ENCODE results near the gene MSRB1. TPM values are rescaled to one million over a fixed set of nuclear protein-coding genes. Genes with fewer than 3 reads are reported as not detected.
"Not testable (repeated sequence)": the region's sequence is repeated elsewhere in the genome, so short reads cannot be mapped to it uniquely, and the experiment has no call there.

The MSRB1 gene
- total RNA-seq, 1 donor from 2014 or later = 16.6 TPM

DNA sequence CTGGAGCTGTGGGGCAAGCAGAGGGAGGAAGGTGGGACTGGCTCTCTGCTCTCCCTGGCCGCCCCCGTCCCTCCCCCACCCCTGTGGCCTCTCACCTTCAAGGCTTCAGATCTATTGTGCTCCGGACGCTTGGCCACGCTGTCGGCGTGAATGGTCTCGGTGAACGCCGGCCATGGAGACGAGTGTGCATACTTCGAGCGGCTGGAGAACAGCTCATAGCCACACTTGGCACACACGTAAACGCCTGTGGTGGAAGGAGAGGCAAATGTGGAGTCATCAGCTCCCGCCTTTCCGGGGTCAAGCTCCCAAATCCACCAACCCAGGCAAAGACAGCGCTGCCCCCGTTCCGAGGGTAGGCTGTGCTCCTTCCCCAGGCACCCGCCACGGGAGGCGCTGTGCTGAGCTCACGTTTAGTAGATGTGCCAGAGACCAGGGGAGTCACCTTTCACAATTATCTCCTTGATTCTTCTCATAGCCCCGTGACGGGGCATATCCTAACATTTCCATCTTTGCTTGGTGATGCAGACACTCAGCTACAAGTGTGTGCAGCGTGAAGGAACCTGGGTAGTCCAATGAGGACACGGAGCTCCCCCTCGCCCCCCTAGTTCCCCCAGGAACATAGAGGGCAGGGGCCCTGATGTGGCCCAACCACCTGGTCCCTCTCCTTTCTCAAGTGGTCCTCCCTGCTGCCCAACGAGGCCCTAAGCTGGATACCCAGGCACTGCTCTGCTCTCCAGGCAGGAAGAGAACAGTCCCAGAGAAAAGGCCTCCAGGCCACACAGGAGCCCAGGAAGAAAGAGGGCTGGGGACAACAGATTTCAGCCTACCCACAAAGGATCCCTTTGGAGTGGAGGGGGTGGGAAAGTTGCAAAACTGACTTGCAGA is 1.6 kb downstream of the MSRB1 start:
- ATAC-seq (ENCODE audit: low read depth) (no peak), DNase-seq (no peak)
- peak overlapping the region; percentile 87 for H3K4me3 Mint-ChIP-seq
- H3K27me3 Mint-ChIP-seq = no peaks in the 10 kb centered on the region
- peaks cover 21% of the 10 kb centered on the region for H3K36me3 Mint-ChIP-seq (ENCODE audit: low read depth)
- H3K4me1 Mint-ChIP-seq = peaks cover 30% of the 10 kb centered on the region
- TF ChIP-seq CTCF (IDR thresholded peaks at IDR 0.05) = no peak
- CTCF ChIA-PET = no interaction called here
- H3K27ac Mint-ChIP-seq = peak overlapping the region; percentile 18
- POLR2A ChIA-PET = interaction anchor here (0.9 to 2.6 kb wide), 4 partner anchors 20 to 214 kb away, joined by 4 to 16 read pairs (median 10); partner anchors contain the start of genes RPS2, TBL3 and TRAF7
- intact Hi-C loops (cut with micrococcal nuclease) = loop anchor here (2.0 kb wide), 1 partner anchor 13 kb away; no protein-coding TSS in a partner anchor
- H3K9me3 Mint-ChIP-seq = no peaks in the 10 kb centered on the region

- peaks cover 30% of the 10 kb centered on the region for H3K4me1 Mint-ChIP-seq
- no peak overlapping the region for H3K27ac Mint-ChIP-seq
Observed at GRCh38 chr16:1940273-1941161, 2.5 kb downstream of the MSRB1 start.

DNA sequence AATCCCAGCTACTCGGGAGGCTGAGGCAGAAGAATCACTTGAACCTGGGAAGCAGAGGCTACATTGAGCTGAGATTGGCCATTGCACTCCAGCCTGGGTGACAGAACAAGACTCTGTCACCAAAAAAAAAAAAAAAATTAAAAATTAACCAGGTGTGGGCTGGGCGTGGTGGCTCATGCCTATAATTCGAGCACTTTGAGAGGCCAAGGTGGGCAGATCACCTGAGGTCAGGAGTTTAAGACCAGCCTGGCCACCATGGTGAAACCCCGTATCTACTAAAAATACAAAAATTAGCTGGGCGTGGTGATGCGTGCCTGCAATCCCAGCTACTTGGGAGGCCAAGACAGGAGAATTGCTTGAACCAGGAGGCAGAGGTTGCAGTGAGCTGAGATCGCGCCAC is 3.2 kb downstream of the MSRB1 start:
- H3K4me3 Mint-ChIP-seq; ATAC-seq (ENCODE audit: low read depth); CTCF ChIA-PET; intact Hi-C loops (cut with micrococcal nuclease); H3K27ac Mint-ChIP-seq; H3K9me3 Mint-ChIP-seq; H3K27me3 Mint-ChIP-seq; DNase-seq: not testable (repeated sequence)
- Mint-ChIP-seq H3K36me3 (ENCODE audit: low read depth) (peaks cover 21% of the 10 kb centered on the region), H3K4me1 (peaks cover 30% of the 10 kb centered on the region)
- POLR2A ChIA-PET = interaction anchor here (0.6 to 1.9 kb wide), 3 partner anchors 9 to 215 kb away, joined by 6 to 9 read pairs (median 7); partner anchors contain the start of genes FAHD1 and TRAF7

More at GRCh38 chr16:1940273-1941161, 2.5 kb downstream of the MSRB1 start:
- DNase-seq (no peak), ATAC-seq (ENCODE audit: low read depth) (no peak)
- no peaks in the 10 kb centered on the region for H3K9me3 Mint-ChIP-seq
- H3K36me3 Mint-ChIP-seq (ENCODE audit: low read depth) = peaks cover 21% of the 10 kb centered on the region
- no peaks in the 10 kb centered on the region for H3K27me3 Mint-ChIP-seq
- no peak for TF ChIP-seq CTCF (IDR thresholded peaks at IDR 0.05)
- intact Hi-C loops (cut with micrococcal nuclease) = no loop called here
- POLR2A ChIA-PET = interaction anchor here (0.6 to 2.1 kb wide), 4 partner anchors 8 to 215 kb away, joined by 4 to 16 read pairs (median 8); partner anchors contain the start of genes RPS2 and TRAF7
- CTCF ChIA-PET = no interaction called here
- no peak overlapping the region for H3K4me3 Mint-ChIP-seq

DNA sequence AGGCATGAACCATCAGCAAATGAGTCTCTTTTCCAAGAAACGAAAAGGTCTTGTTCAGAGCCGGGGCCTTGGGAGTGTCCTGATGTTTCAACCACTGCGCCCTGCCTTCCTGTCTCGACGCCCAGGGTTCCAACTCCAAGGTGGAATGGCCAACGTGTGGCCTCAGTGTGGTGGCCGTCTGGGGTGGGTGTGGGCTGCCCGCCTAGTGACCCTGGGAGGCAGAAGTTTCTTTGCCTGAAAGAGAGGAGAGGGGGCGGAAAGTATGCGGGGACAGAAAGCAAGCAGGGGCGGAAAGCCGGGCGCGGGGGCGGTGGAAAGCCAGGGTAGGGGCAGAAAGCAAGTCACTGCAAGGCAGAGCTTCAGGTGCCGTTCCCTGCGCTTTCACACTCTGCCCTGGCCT is 4.1 kb downstream of the MSRB1 start:
- peaks cover 21% of the 10 kb centered on the region for H3K36me3 Mint-ChIP-seq (ENCODE audit: low read depth)
- H3K27me3 Mint-ChIP-seq = no peaks in the 10 kb centered on the region
- no peak overlapping the region for H3K27ac Mint-ChIP-seq
- CTCF ChIA-PET = no interaction called here
- no peaks in the 10 kb centered on the region for H3K9me3 Mint-ChIP-seq
- intact Hi-C loops (cut with micrococcal nuclease) = no loop called here
- peaks cover 30% of the 10 kb centered on the region for H3K4me1 Mint-ChIP-seq
- ATAC-seq (ENCODE audit: low read depth) = no peak
- TF ChIP-seq CTCF (IDR thresholded peaks at IDR 0.05) = no peak
- POLR2A ChIA-PET = no interaction called here
- no peak for DNase-seq
- no peak overlapping the region for H3K4me3 Mint-ChIP-seq

DNA sequence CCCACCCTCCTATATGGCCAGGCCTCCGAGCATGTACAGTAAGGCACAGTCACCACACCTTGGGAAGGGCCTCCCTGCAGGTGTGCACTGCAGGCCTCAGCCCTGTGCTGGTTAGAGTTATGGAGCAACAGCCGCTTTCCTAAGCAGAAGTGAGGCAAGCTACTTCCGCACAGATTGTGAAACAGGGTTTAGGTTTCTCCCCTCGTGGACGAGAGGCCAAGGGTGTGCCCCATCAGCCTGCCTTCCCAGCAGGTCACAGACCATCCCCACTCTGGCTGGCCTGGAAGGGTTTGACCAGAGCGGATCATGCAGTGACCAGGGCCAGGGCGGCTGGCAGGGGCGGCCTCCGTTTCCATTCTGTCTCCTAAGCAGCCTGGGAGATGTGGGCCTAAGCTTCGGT is 4.7 kb downstream of the MSRB1 start:
- ATAC-seq (ENCODE audit: low read depth) = no peak
- no peak for DNase-seq
- intact Hi-C loops (cut with micrococcal nuclease) = no loop called here
- H3K9me3 Mint-ChIP-seq = no peaks in the 10 kb centered on the region
- CTCF ChIA-PET = no interaction called here
- H3K4me3 Mint-ChIP-seq = no peak overlapping the region
- no peak overlapping the region for H3K27ac Mint-ChIP-seq
- peaks cover 25% of the 10 kb centered on the region for H3K4me1 Mint-ChIP-seq
- POLR2A ChIA-PET = no interaction called here
- H3K27me3 Mint-ChIP-seq = no peaks in the 10 kb centered on the region
- H3K36me3 Mint-ChIP-seq (ENCODE audit: low read depth) = peaks cover 21% of the 10 kb centered on the region
- no peak for TF ChIP-seq CTCF (IDR thresholded peaks at IDR 0.05)

Data from activated B cell treated with CpG ODN at 0.5 μM for 24 hours (primary cell).